ENCODE measurements around the gene SKOR2.

Gene SKOR2

GRCh38 chr18:47175898-47176575, 75.4 kb downstream of the SKOR2 start, which contains the start of gene IER3IP1:
Gene IER3IP1 (minus strand): TSS chr18:47176364. CDS start chr18:47176277, 87 bp downstream.
- ATAC-seq: peak; percentile 98
- TF ChIP-seq ZC3H10 (CRISPR knock-in tag; IDR thresholded peaks at IDR 0.05): no peak
- TF ChIP-seq TOX (CRISPR knock-in tag; IDR thresholded peaks at IDR 0.05; ENCODE audit: borderline replicate concordance): no peak
- TF ChIP-seq, protein P1, sequence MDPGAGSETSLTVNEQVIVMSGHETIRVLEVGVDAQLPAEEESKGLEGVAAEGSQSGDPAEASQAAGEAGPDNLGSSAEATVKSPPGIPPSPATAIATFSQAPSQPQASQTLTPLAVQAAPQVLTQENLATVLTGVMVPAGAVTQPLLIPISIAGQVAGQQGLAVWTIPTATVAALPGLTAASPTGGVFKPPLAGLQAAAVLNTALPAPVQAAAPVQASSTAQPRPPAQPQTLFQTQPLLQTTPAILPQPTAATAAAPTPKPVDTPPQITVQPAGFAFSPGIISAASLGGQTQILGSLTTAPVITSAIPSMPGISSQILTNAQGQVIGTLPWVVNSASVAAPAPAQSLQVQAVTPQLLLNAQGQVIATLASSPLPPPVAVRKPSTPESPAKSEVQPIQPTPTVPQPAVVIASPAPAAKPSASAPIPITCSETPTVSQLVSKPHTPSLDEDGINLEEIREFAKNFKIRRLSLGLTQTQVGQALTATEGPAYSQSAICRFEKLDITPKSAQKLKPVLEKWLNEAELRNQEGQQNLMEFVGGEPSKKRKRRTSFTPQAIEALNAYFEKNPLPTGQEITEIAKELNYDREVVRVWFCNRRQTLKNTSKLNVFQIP (CRISPR knock-in tag; IDR thresholded peaks at IDR 0.05; ENCODE audit: borderline replicate concordance, low read depth): no peak
- no peak for TF ChIP-seq ZNF8 (CRISPR knock-in tag; IDR thresholded peaks at IDR 0.05)
- TF ChIP-seq ARNTL (CRISPR knock-in tag; IDR thresholded peaks at IDR 0.05; ENCODE audit: borderline replicate concordance, low read depth): no peak

GRCh38 chr18:47175283-47175897, 76.1 kb downstream of the SKOR2 start:
- ATAC-seq: peak; percentile 55

GRCh38 chr18:47174545-47175116, 76.8 kb downstream of the SKOR2 start:
- TF ChIP-seq ZC3H10 (CRISPR knock-in tag; IDR thresholded peaks at IDR 0.05) (no peak), ZNF565 (CRISPR knock-in tag; conservative IDR thresholded peaks at IDR 0.05; ENCODE audit: low read depth) (no peak), ZFP30 (CRISPR knock-in tag; IDR thresholded peaks at IDR 0.05) (no peak), SNAI2 (CRISPR knock-in tag; IDR thresholded peaks at IDR 0.05) (no peak), GLIS3 (CRISPR knock-in tag; IDR thresholded peaks at IDR 0.05) (no peak)
- no peak for ATAC-seq

More at GRCh38 chr18:47175283-47175897, 76.1 kb downstream of the SKOR2 start:
- TF ChIP-seq BACH2 (CRISPR knock-in tag; IDR thresholded peaks at IDR 0.05; ENCODE audit: borderline replicate concordance) (no peak), GLIS3 (CRISPR knock-in tag; IDR thresholded peaks at IDR 0.05) (no peak), ZNF70 (CRISPR knock-in tag; IDR thresholded peaks at IDR 0.05) (no peak), ZNF565 (CRISPR knock-in tag; conservative IDR thresholded peaks at IDR 0.05; ENCODE audit: low read depth) (no peak), ZNF8 (CRISPR knock-in tag; IDR thresholded peaks at IDR 0.05) (no peak), CSRNP3 (CRISPR knock-in tag; IDR thresholded peaks at IDR 0.05) (no peak), RARB (CRISPR knock-in tag; IDR thresholded peaks at IDR 0.05) (no peak), ESRRG (CRISPR knock-in tag; IDR thresholded peaks at IDR 0.05) (no peak), ZFP3 (CRISPR knock-in tag; IDR thresholded peaks at IDR 0.05) (no peak), ZFP30 (CRISPR knock-in tag; IDR thresholded peaks at IDR 0.05) (no peak), OSR1 (CRISPR knock-in tag; IDR thresholded peaks at IDR 0.05) (no peak), CSDC2 (CRISPR knock-in tag; IDR thresholded peaks at IDR 0.05) (no peak)
- TF ChIP-seq, protein P1 (CRISPR knock-in tag; IDR thresholded peaks at IDR 0.05; ENCODE audit: borderline replicate concordance, low read depth): no peak

DNA sequence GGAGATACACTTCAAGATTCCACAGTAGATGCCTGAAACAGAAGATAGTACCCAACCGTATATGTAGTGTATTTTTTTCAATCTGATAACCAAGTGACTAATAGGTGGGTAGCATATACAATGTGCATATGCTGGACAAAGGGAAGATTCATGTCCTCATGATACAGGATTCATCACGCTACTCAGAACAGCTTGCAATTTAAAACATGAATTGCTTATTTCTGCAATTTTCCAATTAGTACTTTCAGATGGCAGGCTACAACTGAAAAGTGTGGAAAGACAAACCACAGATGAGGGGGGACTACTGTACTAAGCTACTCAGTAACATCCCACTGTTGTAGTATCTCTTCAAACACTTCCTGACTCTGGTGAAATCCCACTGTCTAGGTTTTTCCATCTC, 79.0 kb downstream of the SKOR2 start:
- ATAC-seq: no peak
- TF ChIP-seq GLIS3 (CRISPR knock-in tag; IDR thresholded peaks at IDR 0.05) (no peak), ZNF70 (CRISPR knock-in tag; IDR thresholded peaks at IDR 0.05) (no peak), CSRNP3 (CRISPR knock-in tag; IDR thresholded peaks at IDR 0.05) (no peak), ZNF8 (CRISPR knock-in tag; IDR thresholded peaks at IDR 0.05) (no peak), OSR1 (CRISPR knock-in tag; IDR thresholded peaks at IDR 0.05) (no peak), ZNF565 (CRISPR knock-in tag; conservative IDR thresholded peaks at IDR 0.05; ENCODE audit: low read depth) (no peak)
- TF ChIP-seq, protein P1 (CRISPR knock-in tag; IDR thresholded peaks at IDR 0.05; ENCODE audit: borderline replicate concordance, low read depth): no peak

Data from SK-N-SH treated with all-trans-retinoic acid at 6 μM for 48 hours (cell line).